H1 (cell line): ENCODE data around the gene SH3YL1. TPM values are rescaled to one million over a fixed set of nuclear protein-coding genes. Genes with fewer than 3 reads are reported as not detected.

Experiments used
- CTCF ChIA-PET: fragments of 300-600 bp; sonication (Branson Sonifier 250); formaldehyde crosslinking; loops from one replicate; lab custom pipeline; 2021; ENCODE audit not compliant: partially characterized antibody; lab: Charles Lee
- POLR2A ChIA-PET: fragments of 300-600 bp; sonication (Branson Sonifier 250); formaldehyde crosslinking; loops from one replicate; lab custom pipeline; 2021; ENCODE audit warnings: inconsistent platforms; ENCODE audit not compliant: partially characterized antibody; lab: Charles Lee
- DNase-seq, 2 experiments: peaks; one replicate each; pipeline versions ENCODE4 v3.0.0 to v3.0.0-alpha.2; 2010 to 2022; ENCODE audit warnings: low spot score in 2 of 2, low read depth in 1 of 2, mixed read lengths in 1 of 2
- FAIRE-seq: peaks from 2 replicates; lab custom pipeline; 2011; peaks lifted over from hg19 to GRCh38; lab: Jason Lieb, UNC
- H2AFZ ChIP-seq: 2 replicates; pipeline ENCODE4 v1.8.1; 2012; ENCODE audit warnings: low read length, inconsistent platforms
- H2AK5ac ChIP-seq: 2 replicates; pipeline ENCODE4 v1.6.1; 2013; ENCODE audit warnings: low read depth, low read length
- H2BK120ac ChIP-seq: replicated peaks from 2 replicates; pipeline ENCODE3; 2013; ENCODE audit warnings: low read depth, low read length, inconsistent platforms
- H2BK12ac ChIP-seq: 2 replicates; pipeline ENCODE4 v1.6.1; 2013; ENCODE audit warnings: low read depth, low read length
- H2BK15ac ChIP-seq: 2 replicates; pipeline ENCODE4 v1.6.1; 2013; ENCODE audit warnings: low read length
- H2BK20ac ChIP-seq: 2 replicates; pipeline ENCODE4 v1.6.1; 2013; ENCODE audit warnings: low read length
- H2BK5ac ChIP-seq: 2 replicates; pipeline ENCODE4 v1.6.1; 2013; ENCODE audit warnings: low read depth, low read length
- H3K14ac ChIP-seq: 2 replicates; pipeline ENCODE4 v1.6.1; 2013; ENCODE audit warnings: inconsistent platforms; ENCODE audit not compliant: insufficient read length
- H3K18ac ChIP-seq: 2 replicates; pipeline ENCODE4 v1.6.1; 2013; ENCODE audit warnings: low read length; ENCODE audit errors: extremely low read depth
- H3K23ac ChIP-seq: 2 replicates; pipeline ENCODE4 v1.6.1; 2013; ENCODE audit warnings: inconsistent platforms; ENCODE audit not compliant: insufficient read length
- H3K23me2 ChIP-seq: 2 replicates; pipeline ENCODE4 v1.6.1; 2013; ENCODE audit warnings: low read depth, low read length
- H3K27ac ChIP-seq: 2 replicates; pipeline ENCODE4 v1.6.1; 2011; ENCODE audit warnings: low read depth, low read length, inconsistent platforms
- H3K27me3 ChIP-seq, 4 experiments: replicated peaks in 1 of 4; 1 replicate in 1 of 4; 2 replicates in 3 of 4; pipeline versions ENCODE4 v1.6.1 to v1.8.1; 2011 to 2013; ENCODE audit warnings: low read length in 3 of 4, mild to moderate bottlenecking in 3 of 4, inconsistent platforms in 2 of 4, mixed read lengths in 2 of 4, moderate library complexity in 1 of 4; ENCODE audit not compliant: control insufficient read depth in 3 of 4, insufficient read depth in 3 of 4; ENCODE audit errors: extremely low read depth in 1 of 4
- H3K36me3 ChIP-seq, 4 experiments: 2 replicates each; pipeline versions ENCODE4 v1.6.1 to v1.8.1; 2011 to 2013; ENCODE audit warnings: mild to moderate bottlenecking in 4 of 4, low read length in 3 of 4, moderate library complexity in 2 of 4, control low read depth in 1 of 4, inconsistent platforms in 1 of 4; ENCODE audit not compliant: insufficient read depth in 4 of 4, control insufficient read depth in 2 of 4
- H3K4ac ChIP-seq: replicated peaks from 2 replicates; pipeline ENCODE3; 2013; ENCODE audit warnings: low read length, low read depth, mixed read lengths, inconsistent platforms; ENCODE audit not compliant: insufficient read length
- H3K4me1 ChIP-seq, 4 experiments: replicated peaks in 1 of 4; 1 replicate in 1 of 4; 2 replicates in 3 of 4; pipeline versions ENCODE4 v1.6.1 to v1.8.1; 2011 to 2013; ENCODE audit warnings: low read length in 3 of 4, inconsistent platforms in 2 of 4, mixed read lengths in 1 of 4; ENCODE audit not compliant: insufficient read depth in 4 of 4, control insufficient read depth in 3 of 4
- H3K4me2 ChIP-seq, 2 experiments: 2 replicates each; pipeline versions ENCODE4 v1.6.1 to v1.8.1; 2011 to 2013; ENCODE audit warnings: low read depth in 2 of 2, low read length in 2 of 2, control low read depth in 1 of 2, inconsistent platforms in 1 of 2, mild to moderate bottlenecking in 1 of 2; ENCODE audit not compliant: insufficient read depth in 1 of 2
- H3K4me3 ChIP-seq, 4 experiments: fragments of 200-600, 300-600 bp in 1 of 4; sonication (generic), shearing (Covaris generic), sonication (Bioruptor Twin) in 1 of 4; 2 replicates each; pipeline versions ENCODE4 v1.5.1 to v1.8.1; 2011 to 2016; ENCODE audit warnings: low read length in 4 of 4, low read depth in 3 of 4, control low read depth in 2 of 4, inconsistent platforms in 2 of 4, mild to moderate bottlenecking in 2 of 4, mixed read lengths in 1 of 4, moderate library complexity in 1 of 4; ENCODE audit not compliant: insufficient read depth in 2 of 4; ENCODE audit errors: extremely low read depth in 1 of 4
- H3K56ac ChIP-seq: replicated peaks from 2 replicates; pipeline ENCODE3; 2013; ENCODE audit warnings: low read depth, mild to moderate bottlenecking, mixed read lengths, low read length, inconsistent platforms; ENCODE audit not compliant: insufficient read length
- H3K79me1 ChIP-seq: 2 replicates; pipeline ENCODE4 v1.6.1; 2013; ENCODE audit warnings: low read depth, low read length, control low read depth
- H3K79me2 ChIP-seq, 2 experiments: 2 replicates each; pipeline versions ENCODE4 v1.6.1 to v1.8.1; 2012 to 2013; ENCODE audit warnings: low read length in 2 of 2, mild to moderate bottlenecking in 2 of 2, inconsistent platforms in 1 of 2; ENCODE audit not compliant: insufficient read depth in 2 of 2, control insufficient read depth in 1 of 2
- H3K9ac ChIP-seq, 4 experiments: replicated peaks in 1 of 4; 1 replicate in 1 of 4; 2 replicates in 3 of 4; pipeline versions ENCODE4 v1.6.1 to v1.8.1; 2011 to 2013; ENCODE audit warnings: low read depth in 3 of 4, low read length in 3 of 4, control low read depth in 2 of 4, mild to moderate bottlenecking in 2 of 4, moderate library complexity in 2 of 4, inconsistent platforms in 1 of 4; ENCODE audit errors: extremely low read depth in 1 of 4
- H3K9me3 ChIP-seq, 2 experiments: 2 replicates each; pipeline versions ENCODE4 v1.6.1 to v1.8.1; 2012 to 2013; ENCODE audit warnings: mild to moderate bottlenecking in 2 of 2, moderate library complexity in 2 of 2, control low read depth in 1 of 2, inconsistent platforms in 1 of 2, low read depth in 1 of 2, low read length in 1 of 2, mixed read lengths in 1 of 2; ENCODE audit not compliant: insufficient read depth in 2 of 2
- H4K20me1 ChIP-seq, 2 experiments: replicated peaks in 1 of 2; 2 replicates each; pipeline versions ENCODE3 to v1.8.1; 2011 to 2013; ENCODE audit warnings: inconsistent platforms in 2 of 2, low read length in 2 of 2, mild to moderate bottlenecking in 1 of 2; ENCODE audit not compliant: insufficient read depth in 2 of 2, control insufficient read depth in 1 of 2
- H4K5ac ChIP-seq: 2 replicates; pipeline ENCODE4 v1.6.1; 2013; ENCODE audit warnings: low read length, low read depth, mixed read lengths, inconsistent platforms; ENCODE audit not compliant: insufficient read length
- H4K8ac ChIP-seq: 2 replicates; pipeline ENCODE4 v1.8.0; 2013; ENCODE audit warnings: mild to moderate bottlenecking, moderate library complexity, low read length, inconsistent platforms; ENCODE audit not compliant: insufficient read depth; ENCODE audit errors: extremely low read depth
- H4K91ac ChIP-seq: replicated peaks from 2 replicates; pipeline ENCODE3; 2013; ENCODE audit warnings: low read length, mixed read lengths, inconsistent platforms; ENCODE audit not compliant: insufficient read length
- BRCA1 ChIP-seq: IDR thresholded peaks from 2 replicates; pipeline ENCODE4 v1.6.1; 2012; ENCODE audit warnings: low read depth, low read length, improper control_type of control experiment
- CEBPB ChIP-seq: IDR thresholded peaks from 2 replicates; pipeline ENCODE4 v1.6.1; 2012; ENCODE audit warnings: low read depth, low read length
- CHD1 ChIP-seq: IDR thresholded peaks from 2 replicates; pipeline ENCODE4 v1.6.1; 2012; ENCODE audit warnings: low read depth, low read length, improper control_type of control experiment
- CHD2 ChIP-seq: IDR thresholded peaks from 2 replicates; pipeline ENCODE4 v1.6.1; 2012; ENCODE audit warnings: low read length, improper control_type of control experiment
- EP300 ChIP-seq, 2 experiments: IDR thresholded peaks; 1 replicate in 1 of 2; 2 replicates in 1 of 2; pipeline ENCODE4 v1.6.1; 2011 to 2012; ENCODE audit warnings: low read depth in 2 of 2, low read length in 2 of 2, mild to moderate bottlenecking in 2 of 2, borderline replicate concordance in 1 of 2, inconsistent platforms in 1 of 2, moderate library complexity in 1 of 2
- FOSL1 ChIP-seq: IDR thresholded peaks from 2 replicates; pipeline ENCODE4 v1.6.1; 2011; ENCODE audit warnings: mild to moderate bottlenecking, low read depth, low read length, moderate library complexity; ENCODE audit not compliant: insufficient read depth
- KDM1A ChIP-seq: fragments of 200-600, 300-600 bp; sonication (generic); IDR thresholded peaks from 2 replicates; pipeline ENCODE4 v1.7.1; 2016; ENCODE audit warnings: mild to moderate bottlenecking, low read length, borderline replicate concordance
- NRF1 ChIP-seq: IDR thresholded peaks from 2 replicates; pipeline ENCODE4 v1.6.1; 2011; ENCODE audit warnings: mild to moderate bottlenecking, low read depth, low read length, improper control_type of control experiment
- RAD21 ChIP-seq, 2 experiments: IDR thresholded peaks in 1 of 2; conservative IDR thresholded peaks in 1 of 2; 2 replicates each; pipeline ENCODE4 v1.6.1; 2011; ENCODE audit warnings: low read depth in 2 of 2, low read length in 2 of 2, improper control_type of control experiment in 1 of 2, inconsistent platforms in 1 of 2, mild to moderate bottlenecking in 1 of 2, moderate library complexity in 1 of 2
- RBBP5 ChIP-seq: IDR thresholded peaks from 2 replicates; pipeline ENCODE4 v1.7.1; 2012; ENCODE audit warnings: low read depth, mild to moderate bottlenecking, inconsistent platforms, low read length, moderate library complexity, borderline replicate concordance
- SP1 ChIP-seq: IDR thresholded peaks from 2 replicates; pipeline ENCODE4 v1.6.1; 2011; ENCODE audit warnings: low read depth, low read length
- SP4 ChIP-seq: IDR thresholded peaks from 2 replicates; pipeline ENCODE4 v1.6.1; 2012; ENCODE audit warnings: low read length, inconsistent platforms
- TAF7 ChIP-seq: optimal IDR thresholded peaks from 2 replicates; pipeline ENCODE3; 2011; ENCODE audit warnings: low read depth, mild to moderate bottlenecking, inconsistent platforms, low read length, moderate library complexity, borderline replicate concordance
- TBP ChIP-seq: IDR thresholded peaks from 2 replicates; pipeline ENCODE4 v1.6.1; 2011; ENCODE audit warnings: low read depth, low read length, improper control_type of control experiment
- YY1 ChIP-seq: IDR thresholded peaks from 2 replicates; pipeline ENCODE4 v1.6.1; 2011; ENCODE audit warnings: low read depth, mild to moderate bottlenecking, low read length
- WGBS, 2 experiments: shearing (Covaris generic) in 1 of 2; methylation state at CpG; one replicate each; pipeline versions ENCODE4 v1.1.6 to v1.1.7; 2013 to 2015; ENCODE audit warnings: low lambda C conversion rate in 2 of 2, mixed read lengths in 2 of 2, inconsistent platforms in 1 of 2, low coverage in 1 of 2, missing lambda C conversion rate in 1 of 2; ENCODE audit not compliant: insufficient replicate concordance in 2 of 2, insufficient coverage in 1 of 2, insufficient read length in 1 of 2; ENCODE audit errors: extremely low coverage in 1 of 2, missing lambda C conversion rate in 1 of 2; 5-methylcytosine and 5-hydroxymethylcytosine counted together
- polyA plus RNA-seq, 7 experiments: library from polyadenylated mRNA; depleted of rRNA in 3 of 7; stranded (reverse) in 5 of 7; unstranded in 2 of 7; fragments of >200 nt in 5 of 7; fragments of 200-250 nt in 2 of 7; gene quantifications; 1 replicate in 5 of 7; 2 replicates in 1 of 7; 4 replicates in 1 of 7; pipeline versions ENCODE4 v1.2.1 to v1.2.3, GENCODE V29; 2011 to 2013; ENCODE audit warnings: missing spikeins in 2 of 7, mixed read lengths in 2 of 7
- total RNA-seq: library from RNA; stranded (reverse); fragmentation: NEBNext Ultra II Directional; extraction: Animal tissue kit (Norgen Biotek cat#: 25700); gene quantifications from 2 replicates; pipeline ENCODE4 v1.2.1, GENCODE V29; 2021

Gene SH3YL1
- total and polyA plus RNA-seq, 2 of the 8 experiments (the other 6 are each of a cell fraction or from before 2014, with no cell fraction given): 13.6 to 37.2 TPM

GRCh38 chr2:203401-203800, 60.4 kb downstream of the SH3YL1 start:
- Histone ChIP-seq H4K20me1 (no peaks in the 10 kb centered on the region), H2BK15ac (no peak overlapping the region), H4K5ac (no peak overlapping the region), H4K8ac (no peak overlapping the region), H3K27me3 (no peaks in the 10 kb centered on the region), H2AFZ (no peak overlapping the region), H3K79me2 (no peaks in the 10 kb centered on the region), H2BK120ac (no peak overlapping the region), H3K14ac (no peak overlapping the region), H3K4me3 (no peak overlapping the region), H3K79me1 (no peaks in the 10 kb centered on the region), H3K36me3 (no peaks in the 10 kb centered on the region), H3K23ac (no peak overlapping the region), H2BK12ac (no peak overlapping the region), H3K4me2 (no peak overlapping the region), H2AK5ac (no peak overlapping the region), H3K18ac (no peak overlapping the region), H3K4ac (no peak overlapping the region), H3K56ac (no peak overlapping the region), H3K27ac (no peak overlapping the region), H3K9me3 (no peaks in the 10 kb centered on the region), H3K4me1 (peaks cover 0 to 2% (median 0%) of the 10 kb centered on the region in 4 experiments; a peak in 1 of 7 replicates), H2BK20ac (no peak overlapping the region), H2BK5ac (no peak overlapping the region), H4K91ac (no peak overlapping the region), H3K23me2 (no peaks in the 10 kb centered on the region; the same call in 1 of the 2 replicates), H3K9ac (no peak overlapping the region)
- DNase-seq (no peak), FAIRE-seq (no peak)
- 88% methylated on average over 8 of the region's 8 CpGs; no CpG with 5 or more reads in 1 of the 2 experiments for WGBS, 2 experiments
- ChIA-PET POLR2A (no interaction called here), CTCF (interaction anchor here (1.0 to 1.7 kb wide), 2 partner anchors 27 to 73 kb away, joined by 3 to 5 read pairs; no protein-coding TSS in a partner anchor)
- TF ChIP-seq SP4 (no peak), KDM1A (no peak), CHD2 (no peak), FOSL1 (no peak), YY1 (no peak), BRCA1 (no peak), TAF7 (no peak), CHD1 (no peak), NRF1 (no peak), RBBP5 (no peak), SP1 (no peak), RAD21 (IDR thresholded peaks at IDR 0.05 in 1 of 2, conservative IDR thresholded peaks at IDR 0.05 in 1 of 2; ENCODE audit: low read depth in 2 of 2, low read length in 2 of 2) (no peak), CEBPB (no peak), EP300 (IDR thresholded peaks at IDR 0.05; ENCODE audit: borderline replicate concordance in 1 of 2, low read depth in 2 of 2, low read length in 2 of 2) (no peak), TBP (no peak)
